Epidermal melanocyte (primary cell): Measurements from ENCODE around the gene UBE2L3.
A peak's percentile ranks its signal among the peaks of the same experiment; 100 is the strongest.
"Not testable (repeated sequence)": the region's sequence is repeated elsewhere in the genome, so short reads cannot be mapped to it uniquely, and the experiment has no call there.

ENCODE experiments used
- DNase-seq: peaks from one replicate; pipeline ENCODE4 v3.0.0; 2011; ENCODE audit warnings: low spot score; ENCODE audit not compliant: insufficient read length

The UBE2L3 gene

DNA sequence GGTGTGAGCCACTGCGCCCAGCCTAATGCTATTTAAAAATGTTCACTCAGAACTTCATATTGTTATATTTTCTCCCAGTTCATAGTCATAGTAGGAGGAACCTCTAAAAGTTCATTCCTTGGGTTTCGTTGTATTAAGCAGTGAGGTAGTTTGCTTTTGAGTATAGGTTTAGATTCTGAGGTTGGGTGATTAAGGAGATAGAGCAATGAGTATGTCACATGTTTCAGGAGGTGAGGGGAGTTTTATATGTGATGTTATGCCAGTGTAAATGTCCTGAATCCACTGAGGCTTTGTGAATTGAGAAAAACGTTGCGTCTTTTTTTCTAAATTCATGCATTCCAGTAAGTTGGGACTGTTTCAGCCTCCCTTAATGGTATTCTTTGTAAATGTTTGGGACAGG is 4.2 kb downstream of the UBE2L3 start:
- DNase-seq, result no peak

DNA sequence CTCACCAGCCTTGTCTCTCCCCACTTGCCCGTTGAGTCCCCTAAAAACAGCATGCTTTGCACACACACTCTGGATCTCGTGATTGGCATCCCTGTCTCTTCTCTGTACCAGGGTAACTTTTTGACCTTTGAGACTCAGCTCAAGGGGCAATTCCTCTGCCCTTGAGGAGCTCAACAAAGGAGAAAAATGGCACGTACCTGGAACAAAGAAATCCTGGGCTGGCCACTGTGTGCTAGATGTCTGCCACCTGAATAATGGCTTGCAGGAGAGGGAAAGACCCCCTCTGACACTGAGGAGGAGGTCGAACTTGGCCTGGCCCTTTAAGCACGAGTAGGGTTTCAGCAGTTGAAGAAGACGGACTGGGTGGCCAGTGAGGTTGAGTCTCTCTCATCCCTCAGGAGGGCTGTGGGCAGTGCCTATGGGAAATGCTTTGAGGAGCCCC is 5.8 kb downstream of the UBE2L3 start:
- no peak for DNase-seq

- no peak for DNase-seq
Observed at GRCh38 chr22:21573750-21574494, 6.4 kb downstream of the UBE2L3 start.

DNA sequence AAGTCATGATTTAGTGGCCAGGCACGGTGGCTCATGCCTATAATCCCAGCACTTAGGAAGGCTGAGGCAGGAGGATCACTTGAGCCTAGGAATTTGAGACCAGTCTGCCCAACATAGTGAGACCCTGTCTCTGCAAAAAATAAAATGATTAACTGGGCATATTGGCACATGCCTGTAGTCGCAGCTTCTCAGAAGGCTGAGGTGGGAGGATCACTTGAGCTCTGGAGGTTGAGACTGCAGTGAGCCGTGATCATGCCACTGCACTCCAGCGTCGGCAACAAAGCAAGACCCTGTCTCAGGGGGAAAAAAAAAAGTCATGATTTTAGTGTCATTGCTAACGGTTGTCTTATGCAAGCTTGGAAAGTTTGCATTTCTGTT is 11.9 kb downstream of the UBE2L3 start:
- no peak for DNase-seq

GRCh38 chr22:21580623-21581007 is 13.1 kb downstream of the UBE2L3 start:
- DNase-seq, result not testable (repeated sequence)

- DNase-seq, result not testable (repeated sequence)
Observed at GRCh38 chr22:21581009-21581713, 13.6 kb downstream of the UBE2L3 start.

GRCh38 chr22:21582801-21583740 is 15.6 kb downstream of the UBE2L3 start:
- no peak for DNase-seq

GRCh38 chr22:21585389-21585788 is 17.9 kb downstream of the UBE2L3 start:
- DNase-seq, result no peak

- DNase-seq, result peak; percentile 74
Observed at GRCh38 chr22:21587803-21588611, 20.5 kb downstream of the UBE2L3 start.

- DNase-seq, result no peak
Observed at GRCh38 chr22:21589396-21589795, 21.9 kb downstream of the UBE2L3 start.

DNA sequence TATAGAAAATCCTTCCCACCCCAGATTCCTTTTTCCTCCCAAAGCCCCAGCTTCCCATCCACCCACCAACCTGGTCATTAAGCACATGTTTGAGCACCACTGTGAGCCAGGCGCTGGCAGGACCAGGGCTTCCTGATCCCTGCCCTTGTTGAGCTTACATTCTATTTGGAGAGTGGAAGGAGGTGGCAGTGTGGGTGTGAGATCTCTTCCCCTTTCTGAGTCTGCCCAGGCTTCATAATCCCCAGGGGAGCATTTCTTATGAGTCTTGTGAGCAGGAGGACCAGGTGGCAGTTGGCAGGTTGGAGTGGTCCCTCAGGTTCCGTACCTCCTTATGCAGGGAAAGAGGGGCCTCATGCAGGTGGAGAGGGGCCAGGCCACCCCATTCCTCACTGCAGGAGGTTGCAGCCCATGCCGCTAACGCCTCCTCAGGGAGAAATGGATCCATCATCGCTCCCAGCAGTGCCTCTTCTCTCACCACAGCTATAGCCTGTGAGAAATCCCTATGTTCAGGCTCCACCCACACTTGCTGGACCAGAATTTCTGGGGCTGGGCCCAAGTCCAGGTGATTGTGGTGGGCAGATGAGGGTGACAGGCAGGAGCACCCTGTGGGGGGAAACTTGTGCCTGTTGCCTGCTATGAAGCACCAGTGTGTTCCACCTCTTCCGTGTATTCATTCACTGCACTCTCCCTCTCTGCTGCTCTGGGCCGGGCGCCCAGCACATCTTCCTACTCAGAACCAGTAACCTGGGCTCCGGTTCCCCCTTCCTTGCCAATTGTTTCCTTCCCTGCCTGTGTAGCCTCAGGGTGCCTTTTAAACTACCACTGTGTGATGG is 23.5 kb downstream of the UBE2L3 start:
- DNase-seq, result no peak

DNA sequence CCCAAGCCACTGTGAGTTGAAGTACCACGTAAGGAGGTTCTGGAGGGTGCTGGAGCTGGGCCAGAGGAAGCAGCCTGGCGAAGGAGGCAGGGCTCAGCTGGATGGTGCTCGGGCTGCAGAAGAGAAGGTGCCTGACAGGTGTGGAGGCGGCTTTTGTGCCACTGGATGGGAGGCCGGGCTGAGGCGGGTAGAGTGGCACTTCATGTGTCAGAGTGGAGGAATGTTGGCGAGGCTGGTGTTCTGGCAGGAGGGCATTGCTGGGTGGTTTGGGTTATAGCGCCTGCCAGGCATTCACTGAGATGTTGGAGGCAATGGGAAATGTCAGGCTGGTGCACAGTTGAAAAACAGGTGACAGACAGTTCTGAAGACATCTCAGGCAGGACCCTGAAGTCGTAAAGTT is 24.2 kb downstream of the UBE2L3 start:
- DNase-seq, result no peak

GRCh38 chr22:21592422-21592821 is 24.9 kb downstream of the UBE2L3 start:
- no peak for DNase-seq

GRCh38 chr22:21593406-21594232 is 26.1 kb downstream of the UBE2L3 start:
- DNase-seq, result no peak

- no peak for DNase-seq
Observed at GRCh38 chr22:21594865-21595452, 27.4 kb downstream of the UBE2L3 start.

GRCh38 chr22:21596356-21597135 is 29.0 kb downstream of the UBE2L3 start:
- DNase-seq, result not testable (repeated sequence)

DNA sequence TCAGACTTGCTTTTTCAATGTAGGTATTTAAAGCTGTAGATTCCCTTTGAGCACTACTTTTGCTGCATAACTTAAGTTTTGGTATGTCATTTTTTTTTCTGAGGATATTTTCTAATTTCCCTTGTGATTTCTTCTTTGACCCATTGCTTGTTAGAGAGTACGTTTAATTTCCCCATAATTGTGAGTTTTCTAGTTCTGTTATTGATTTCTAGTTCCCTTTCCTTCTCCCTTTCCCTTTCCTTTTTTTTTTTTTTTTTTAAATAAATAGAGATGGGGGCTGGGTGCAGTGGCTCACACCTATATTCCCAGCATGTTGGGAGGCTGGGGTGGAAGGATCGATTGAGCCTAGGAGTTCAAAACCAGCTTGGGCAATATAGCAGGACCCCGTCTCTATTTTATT is 30.8 kb downstream of the UBE2L3 start:
- DNase-seq, result no peak
